Pancreas (tissue), 10 donors: ENCODE results near the gene CMTM7. TPM values are rescaled to one million over a fixed set of nuclear protein-coding genes. Genes with fewer than 3 reads are reported as not detected.

Experiments used
- ATAC-seq, 4 donors: fragments of 200-7000 bp; cut with Tn5 transposase; one replicate each; pipeline versions ENCODE4 v1.8.0 to v1.9.1; 2020; ENCODE audit warnings: mild to moderate bottlenecking in 4 of 4, moderate library complexity in 4 of 4
- DNase-seq, 6 donors: peaks; one replicate each; pipeline ENCODE4 v3.0.0-alpha.2; 2020
- FAIRE-seq: peaks from 2 replicates; lab custom pipeline; 2012; peaks lifted over from hg19 to GRCh38; lab: Jason Lieb, UNC
- H3K27ac ChIP-seq, 4 donors: fragments of 200-600 bp; sonication (generic); 1 replicate in 3 of 4; 2 replicates in 1 of 4; pipeline versions ENCODE4 v1.5.0 to v1.8.0; 2020
- H3K27me3 ChIP-seq, 4 donors: fragments of 200-600 bp; one replicate each; pipeline ENCODE4 v1.8.0; 2021
- H3K36me3 ChIP-seq, 3 donors: fragments of 200-600 bp; sonication (generic) in 1 of 3; one replicate each; pipeline versions ENCODE4 v1.5.0 to v1.8.0; 2020 to 2021
- H3K4me1 ChIP-seq, 3 donors: fragments of 200-600 bp; one replicate each; pipeline ENCODE4 v1.8.0; 2021
- H3K4me3 ChIP-seq, 4 donors: fragments of 200-600 bp; sonication (generic) in 2 of 4; one replicate each; pipeline versions ENCODE4 v1.5.0 to v1.8.0; 2020 to 2021
- H3K9me3 ChIP-seq, 4 donors: fragments of 200-600 bp; one replicate each; pipeline ENCODE4 v1.8.0; 2021
- CTCF ChIP-seq, 4 donors: fragments of 200-600 bp; sonication (generic) in 3 of 4; IDR thresholded peaks; one replicate each; pipeline versions ENCODE4 v1.5.0 to v1.8.0; 2021; ENCODE audit warnings: antibody characterized with exemption in 4 of 4
- WGBS, 2 donors: extraction: QIAGEN DNeasy Blood & Tissue Kit; methylation state at CpG; one replicate each; pipeline ENCODE4 v1.1.7; 2013; 5-methylcytosine and 5-hydroxymethylcytosine counted together
- intact Hi-C, 3 donors: fragments of 100-400 bp; cut with DNase I; formaldehyde crosslinking; loops; one replicate each; pipeline versions ENCODE4 v1.11.1 to v1.14.2; 2022
- polyA plus RNA-seq, 2 donors: library from polyadenylated mRNA; stranded (reverse); fragments of 200-250 nt; gene quantifications; one replicate each; pipeline ENCODE4 v1.2.3, GENCODE V29; 2013
- total RNA-seq, 6 donors: library from RNA; stranded (reverse); fragmentation: NEBNext Ultra II Directional in 4 of 6; extraction: Animal tissue kit (Norgen Biotek cat#: 25700) in 4 of 6; gene quantifications; one replicate each; pipeline versions ENCODE4 v1.2.1 to v1.2.4, GENCODE V29; 2021 to 2023
- donor health status: healthy with polysubstance abuse.
- donor health status: DM: no; HTN: no; CAD: no; lungs with moderate emphysema.
- donor health status: DM: no; HTN: no; CAD: no.
- donor health status: control.
- donor health status: control.
- donor health status: Bipolar disorder and iron deficiency.
- donor health status: DM: yes; HTN: yes; CAD: no.
- donor health status: DM: no; HTN: no; CAD: no.
- donor health status: DM: no; HTN: no; CAD: no.
- donor health status: DM: yes; HTN: yes; CAD: no.

Gene CMTM7
- total and polyA plus RNA-seq, 8 donors, result 6.1 to 23.8 (median 12.0) TPM

DNA sequence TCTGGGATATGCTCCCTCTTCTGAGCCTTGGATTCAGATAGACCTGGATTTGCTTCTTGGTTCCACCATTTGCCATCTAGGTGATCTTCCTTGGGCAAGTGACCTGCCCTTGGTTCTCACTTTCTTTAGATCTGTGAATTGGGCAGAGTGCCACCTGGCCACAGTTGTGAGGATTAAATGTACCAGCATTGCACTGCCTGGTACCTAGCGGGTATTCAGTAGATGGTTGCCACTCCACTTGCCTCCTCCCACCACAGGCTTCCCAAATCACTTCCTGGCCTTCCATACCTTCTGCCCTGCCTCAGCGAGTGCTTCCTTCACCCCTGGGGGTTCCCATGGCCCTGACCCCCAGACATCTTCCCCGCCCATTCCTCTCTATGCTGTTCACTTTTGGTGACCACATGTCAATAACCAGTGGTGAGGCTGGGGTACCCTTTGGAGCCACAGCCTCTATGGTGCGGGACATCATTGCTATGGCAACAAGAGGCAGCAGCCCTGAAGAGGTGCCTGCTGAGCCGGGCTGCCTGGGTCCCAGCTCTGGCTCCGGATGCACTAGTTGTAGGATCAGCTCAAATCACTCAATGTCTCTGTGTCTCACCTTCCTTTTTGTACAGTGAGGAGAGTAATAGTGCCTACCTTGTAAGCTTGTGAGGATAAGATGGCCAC, 40.5 kb downstream of the CMTM7 start:
- no peak for ATAC-seq
- H3K36me3 ChIP-seq, result no peaks in the 10 kb centered on the region
- no peak for TF ChIP-seq CTCF (IDR thresholded peaks at IDR 0.05)
- peaks cover 0 to 5% (median 0%) of the 10 kb centered on the region in 3 donors for H3K4me1 ChIP-seq
- intact Hi-C loops, result no loop called here
- H3K27me3 ChIP-seq, result no peaks in the 10 kb centered on the region
- H3K27ac ChIP-seq, result no peak overlapping the region
- no peak for DNase-seq
- no peak for FAIRE-seq
- H3K4me3 ChIP-seq, result no peak overlapping the region
- 93 to 96% methylated on average over 6 of the region's 6 CpGs for WGBS, 2 donors
- no peaks in the 10 kb centered on the region for H3K9me3 ChIP-seq

DNA sequence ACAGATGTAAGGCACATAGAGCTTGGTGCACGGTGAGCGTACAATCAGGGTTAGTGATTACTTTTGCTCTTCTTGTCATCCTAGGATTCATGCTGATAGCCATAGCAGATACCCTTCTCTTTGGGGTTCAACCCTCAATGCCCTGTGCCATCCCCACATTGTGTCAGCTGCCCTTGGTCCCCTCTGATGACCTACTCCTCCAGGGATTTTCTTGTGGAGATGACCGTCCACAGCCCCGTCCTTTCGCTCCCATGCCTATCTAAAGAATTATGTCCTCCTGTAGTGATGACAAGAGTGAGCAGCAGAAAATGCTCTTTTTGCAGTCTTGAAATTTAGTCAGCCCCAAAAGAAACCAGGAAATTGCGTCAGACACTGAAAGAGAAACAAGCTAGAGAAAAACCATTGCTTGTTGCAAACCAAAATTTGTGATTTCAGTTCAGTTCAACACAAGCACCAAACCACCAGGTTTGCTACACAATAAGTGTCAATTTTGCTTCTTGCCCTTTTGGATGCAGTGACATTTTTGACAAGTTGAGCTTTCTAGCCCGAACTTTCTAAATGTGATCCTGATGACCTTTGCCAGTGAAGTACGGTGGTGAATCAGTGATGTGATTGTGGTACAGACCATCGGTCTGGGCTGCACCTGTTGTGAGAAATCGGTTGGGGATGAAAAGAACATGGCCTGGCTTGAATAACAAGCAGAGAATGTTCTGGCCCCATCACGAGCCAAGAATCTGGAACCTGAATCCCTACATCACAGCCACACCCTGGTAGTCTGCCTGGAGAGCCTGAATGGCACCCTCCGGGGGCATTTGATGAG, 41.3 kb downstream of the CMTM7 start:
- TF ChIP-seq CTCF (IDR thresholded peaks at IDR 0.05), result no peak
- no peak overlapping the region for H3K4me3 ChIP-seq
- no peak for DNase-seq
- no peak for FAIRE-seq
- intact Hi-C loops, result no loop called here
- H3K4me1 ChIP-seq, result peaks cover 0 to 4% (median 0%) of the 10 kb centered on the region in 3 donors
- ATAC-seq, result no peak
- H3K9me3 ChIP-seq, result no peaks in the 10 kb centered on the region
- no peaks in the 10 kb centered on the region for H3K36me3 ChIP-seq
- H3K27ac ChIP-seq, result no peak overlapping the region
- WGBS, 2 donors, result 93 to 96% methylated on average over 12 of the region's 12 CpGs
- H3K27me3 ChIP-seq, result no peaks in the 10 kb centered on the region

GRCh38 chr3:32434206-32434605, 42.6 kb downstream of the CMTM7 start:
- DNase-seq (no peak), FAIRE-seq (no peak), ATAC-seq (no peak)
- Histone ChIP-seq H3K36me3 (no peaks in the 10 kb centered on the region), H3K4me1 (no peaks in the 10 kb centered on the region), H3K9me3 (no peaks in the 10 kb centered on the region), H3K27me3 (no peaks in the 10 kb centered on the region), H3K27ac (no peak overlapping the region), H3K4me3 (no peak overlapping the region)
- intact Hi-C loops, result no loop called here
- no peak for TF ChIP-seq CTCF (IDR thresholded peaks at IDR 0.05)
- WGBS, 2 donors, result 92 to 93% methylated on average over 4 of the region's 4 CpGs

- H3K36me3 ChIP-seq, result no peaks in the 10 kb centered on the region
- H3K4me1 ChIP-seq, result no peaks in the 10 kb centered on the region
- no peak overlapping the region for H3K4me3 ChIP-seq
- 79% methylated on average over 4 of the region's 4 CpGs for WGBS, 2 donors
- FAIRE-seq (no peak), DNase-seq (no peak), ATAC-seq (no peak)
- no peak for TF ChIP-seq CTCF (IDR thresholded peaks at IDR 0.05)
- intact Hi-C loops, result no loop called here
- H3K9me3 ChIP-seq, result no peaks in the 10 kb centered on the region
- no peak overlapping the region for H3K27ac ChIP-seq
- no peaks in the 10 kb centered on the region for H3K27me3 ChIP-seq
Observed at GRCh38 chr3:32435911-32436815, 44.5 kb downstream of the CMTM7 start.
